PC-9 (cell line): ENCODE data around the gene IZUMO1.

ENCODE experiments used
- CTCF ChIP-seq: fragments of 200-600 bp; sonication (generic); conservative IDR thresholded peaks from 2 replicates; pipeline ENCODE4 v1.6.1; 2017; ENCODE audit warnings: mixed run types, antibody characterized with exemption, mild to moderate bottlenecking, moderate library complexity
- EZH2 ChIP-seq: fragments of 200-600 bp; sonication (generic); IDR thresholded peaks from 2 replicates; pipeline ENCODE4 v1.8.0; 2017; ENCODE audit warnings: antibody characterized with exemption, low read depth

GRCh38 chr19:48713041-48713863 is 33.5 kb downstream of the IZUMO1 start:
- TF ChIP-seq CTCF (peak; percentile 47; the same call in 1 of the 2 replicates), EZH2 (no peak)
